Psoas muscle (tissue), 8 donors: ENCODE data around the gene PRR23E. TPM values are rescaled to one million over a fixed set of nuclear protein-coding genes. Genes with fewer than 3 reads are reported as not detected.

ENCODE experiments used
- ATAC-seq, 4 donors: fragments of 200-7000 bp; cut with Tn5 transposase; one replicate each; pipeline ENCODE4 v1.9.1; 2020; ENCODE audit warnings: moderate library complexity in 3 of 4, mild to moderate bottlenecking in 2 of 4
- DNase-seq, 2 donors: peaks; one replicate each; pipeline ENCODE4 v3.0.0-alpha.2; 2020
- H3K27ac ChIP-seq: fragments of 200-600 bp; one replicate; pipeline ENCODE4 v1.8.0; 2022
- H3K27me3 ChIP-seq, 3 donors: fragments of 200-600 bp in 1 of 3; one replicate each; pipeline versions ENCODE4 v1.6.1 to v1.8.0; 2013 to 2022; ENCODE audit warnings: low read length in 2 of 3, mild to moderate bottlenecking in 2 of 3, moderate library complexity in 1 of 3; ENCODE audit not compliant: insufficient read depth in 3 of 3
- H3K36me3 ChIP-seq, 2 donors: fragments of 200-600 bp in 1 of 2; one replicate each; pipeline versions ENCODE4 v1.6.1 to v1.8.0; 2013 to 2022; ENCODE audit warnings: low read depth in 1 of 2, mild to moderate bottlenecking in 1 of 2, moderate library complexity in 1 of 2; ENCODE audit not compliant: insufficient read depth in 1 of 2
- H3K4me1 ChIP-seq: fragments of 200-600 bp; one replicate; pipeline ENCODE4 v1.8.0; 2022
- H3K4me3 ChIP-seq: fragments of 200-600 bp; one replicate; pipeline ENCODE4 v1.8.0; 2022; ENCODE audit warnings: mild to moderate bottlenecking
- H3K9me3 ChIP-seq: fragments of 200-600 bp; one replicate; pipeline ENCODE4 v1.8.0; 2022
- WGBS, 3 donors: extraction: QIAGEN DNeasy Blood & Tissue Kit; methylation state at CpG; one replicate each; pipeline versions ENCODE4 v1.1.6 to v1.1.7; 2013; 5-methylcytosine and 5-hydroxymethylcytosine counted together
- intact Hi-C, 2 donors: fragments of 100-400 bp; cut with DNase I; formaldehyde crosslinking; loops; one replicate each; pipeline versions ENCODE4 v1.11.0 to v1.14.2; 2022
- polyA plus RNA-seq, 3 donors: library from polyadenylated mRNA; stranded (reverse); fragments of 200-250 nt; gene quantifications; one replicate each; pipeline ENCODE4 v1.2.3, GENCODE V29; 2013
- total RNA-seq, 4 donors: library from RNA; stranded (reverse); fragmentation: NEBNext Ultra II Directional in 2 of 4; extraction: Animal tissue kit (Norgen Biotek cat#: 25700) in 2 of 4; gene quantifications; one replicate each; pipeline versions ENCODE4 v1.2.1 to v1.2.4, GENCODE V29; 2021 to 2023
- TF ChIP-seq, protein P1 (sequence below): fragments of 200-600 bp; IDR thresholded peaks from one replicate; pipeline ENCODE4 v1.8.0; 2022; ENCODE audit warnings: antibody characterized with exemption
- donor health status: healthy with polysubstance abuse.
- donor health status: DM: no; HTN: no; CAD: no; lungs with moderate emphysema.
- donor health status: Bipolar disorder and iron deficiency.
- donor health status: healthy.
- donor health status: DM: yes; HTN: yes; CAD: no.
- donor health status: DM: no; HTN: no; CAD: no.
- donor health status: DM: no; HTN: no; CAD: no.
- donor health status: DM: yes; HTN: yes; CAD: no.

PRR23E gene
- total and polyA plus RNA-seq, 7 donors: not detected

DNA sequence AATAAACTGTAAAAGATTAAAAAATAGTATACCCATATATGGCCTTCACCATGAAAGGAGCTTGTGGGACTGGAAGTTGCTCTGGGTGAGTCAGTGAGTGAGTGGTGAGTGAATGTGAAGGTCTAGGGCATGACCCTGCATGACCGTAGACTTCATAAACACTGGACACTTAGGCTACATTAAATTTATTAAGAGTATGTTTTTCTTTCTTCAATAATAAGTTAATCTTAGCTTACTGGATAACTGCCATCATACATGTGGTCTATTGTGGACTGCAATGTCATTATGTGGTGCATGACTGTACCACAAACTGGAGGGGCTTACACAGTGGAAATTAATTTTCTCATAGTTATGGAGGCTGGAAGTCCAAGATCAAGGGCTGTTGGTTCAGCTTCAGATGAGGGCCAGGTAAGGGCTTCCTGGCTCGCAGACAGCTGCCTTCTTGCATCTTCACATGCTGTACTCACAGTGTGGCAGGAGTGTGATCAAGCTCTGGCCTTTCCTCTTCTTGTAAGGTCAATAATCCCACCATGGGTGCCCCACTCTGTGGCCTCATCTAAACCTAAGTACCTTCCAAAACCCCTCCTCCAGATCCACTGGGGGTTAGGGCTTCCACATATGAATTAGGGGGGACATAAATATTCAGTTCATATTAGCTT, 40.8 kb upstream of the PRR23E start:
- intact Hi-C loops: no loop called here
- Histone ChIP-seq H3K27ac (no peak overlapping the region), H3K4me3 (no peak overlapping the region), H3K9me3 (no peaks in the 10 kb centered on the region), H3K36me3 (no peaks in the 10 kb centered on the region), H3K27me3 (peaks cover 0 to 9% (median 0%) of the 10 kb centered on the region in 3 donors), H3K4me1 (no peaks in the 10 kb centered on the region)
- WGBS, 3 donors: 83 to 90% (median 84%) methylated on average over 2 of the region's 2 CpGs
- TF ChIP-seq, protein P1, sequence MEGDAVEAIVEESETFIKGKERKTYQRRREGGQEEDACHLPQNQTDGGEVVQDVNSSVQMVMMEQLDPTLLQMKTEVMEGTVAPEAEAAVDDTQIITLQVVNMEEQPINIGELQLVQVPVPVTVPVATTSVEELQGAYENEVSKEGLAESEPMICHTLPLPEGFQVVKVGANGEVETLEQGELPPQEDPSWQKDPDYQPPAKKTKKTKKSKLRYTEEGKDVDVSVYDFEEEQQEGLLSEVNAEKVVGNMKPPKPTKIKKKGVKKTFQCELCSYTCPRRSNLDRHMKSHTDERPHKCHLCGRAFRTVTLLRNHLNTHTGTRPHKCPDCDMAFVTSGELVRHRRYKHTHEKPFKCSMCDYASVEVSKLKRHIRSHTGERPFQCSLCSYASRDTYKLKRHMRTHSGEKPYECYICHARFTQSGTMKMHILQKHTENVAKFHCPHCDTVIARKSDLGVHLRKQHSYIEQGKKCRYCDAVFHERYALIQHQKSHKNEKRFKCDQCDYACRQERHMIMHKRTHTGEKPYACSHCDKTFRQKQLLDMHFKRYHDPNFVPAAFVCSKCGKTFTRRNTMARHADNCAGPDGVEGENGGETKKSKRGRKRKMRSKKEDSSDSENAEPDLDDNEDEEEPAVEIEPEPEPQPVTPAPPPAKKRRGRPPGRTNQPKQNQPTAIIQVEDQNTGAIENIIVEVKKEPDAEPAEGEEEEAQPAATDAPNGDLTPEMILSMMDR: no peak
- DNase-seq (no peak), ATAC-seq (peak in 1 of 4 donors; percentile 49)

DNA sequence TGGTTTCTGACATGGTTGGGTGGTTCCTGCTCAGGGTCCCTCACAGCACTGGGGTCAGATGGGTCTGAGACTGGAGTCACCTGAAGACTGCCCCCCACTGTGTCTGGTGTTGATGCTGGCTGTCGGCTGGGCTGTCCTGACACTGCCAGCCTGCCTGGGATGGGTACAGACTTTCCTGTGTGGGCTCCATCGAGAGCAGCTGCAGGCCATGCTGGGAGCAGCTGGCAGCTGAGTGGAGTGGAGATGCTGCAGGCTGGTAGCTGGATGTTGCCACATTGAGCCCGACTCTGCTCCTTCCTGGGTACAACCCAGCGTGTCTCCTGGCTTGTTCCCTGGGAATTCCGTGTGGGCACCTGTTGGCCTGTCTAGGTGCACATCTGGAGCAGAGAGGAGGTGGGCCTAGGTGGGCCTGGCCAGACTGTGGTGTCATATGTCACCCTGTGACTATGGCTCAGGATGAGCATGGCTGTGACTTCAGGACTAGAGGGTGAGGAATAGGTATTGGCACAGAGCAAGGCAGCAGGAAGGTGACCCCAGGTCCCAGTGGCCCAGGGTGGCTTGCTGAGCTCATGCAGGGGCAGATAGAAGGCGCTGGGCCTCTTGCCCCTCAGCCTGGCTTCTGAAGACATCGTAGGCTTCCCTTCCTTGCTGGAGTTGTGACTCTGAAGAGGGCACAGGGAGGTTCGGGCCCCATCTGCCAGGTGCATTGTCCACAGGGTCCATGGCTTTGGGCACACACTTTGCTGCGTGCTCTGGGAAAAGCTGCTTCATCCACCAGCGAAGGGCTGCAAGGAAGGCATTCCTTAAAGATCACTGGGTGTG, 40.0 kb upstream of the PRR23E start:
- ATAC-seq (no peak), DNase-seq (no peak)
- Histone ChIP-seq H3K9me3 (no peaks in the 10 kb centered on the region), H3K4me1 (no peaks in the 10 kb centered on the region), H3K27ac (no peak overlapping the region), H3K4me3 (no peak overlapping the region), H3K27me3 (peaks cover 0 to 16% (median 0%) of the 10 kb centered on the region in 3 donors), H3K36me3 (no peaks in the 10 kb centered on the region)
- intact Hi-C loops: no loop called here
- 67 to 77% (median 67%) methylated on average over 10 of the region's 10 CpGs for WGBS, 3 donors
- TF ChIP-seq, protein P1: no peak

DNA sequence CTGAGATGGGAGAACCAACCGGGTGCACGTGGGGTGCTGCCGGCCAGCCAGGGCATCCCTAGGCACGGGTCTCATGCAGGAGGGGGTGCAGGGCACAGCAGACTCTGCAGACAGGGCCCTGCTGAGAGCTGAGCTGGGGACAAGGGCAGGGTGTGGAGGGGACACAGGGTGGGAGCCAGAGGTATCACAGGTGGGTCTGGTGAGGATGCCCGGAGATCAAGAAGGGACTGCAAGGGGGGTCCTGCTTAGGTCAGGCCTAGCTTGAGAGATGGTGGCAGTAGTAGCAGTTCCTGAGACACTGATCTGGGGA, 39.5 kb upstream of the PRR23E start:
- Histone ChIP-seq H3K27me3 (peaks cover 0 to 16% (median 2%) of the 10 kb centered on the region in 3 donors), H3K27ac (no peak overlapping the region), H3K4me1 (no peaks in the 10 kb centered on the region), H3K36me3 (no peaks in the 10 kb centered on the region), H3K9me3 (no peaks in the 10 kb centered on the region), H3K4me3 (no peak overlapping the region)
- ATAC-seq (no peak), DNase-seq (peak in 1 of 2 donors; percentile 35)
- intact Hi-C loops: no loop called here
- TF ChIP-seq, protein P1: no peak
- 73 to 82% (median 75%) methylated on average over 5 of the region's 5 CpGs for WGBS, 3 donors

DNA sequence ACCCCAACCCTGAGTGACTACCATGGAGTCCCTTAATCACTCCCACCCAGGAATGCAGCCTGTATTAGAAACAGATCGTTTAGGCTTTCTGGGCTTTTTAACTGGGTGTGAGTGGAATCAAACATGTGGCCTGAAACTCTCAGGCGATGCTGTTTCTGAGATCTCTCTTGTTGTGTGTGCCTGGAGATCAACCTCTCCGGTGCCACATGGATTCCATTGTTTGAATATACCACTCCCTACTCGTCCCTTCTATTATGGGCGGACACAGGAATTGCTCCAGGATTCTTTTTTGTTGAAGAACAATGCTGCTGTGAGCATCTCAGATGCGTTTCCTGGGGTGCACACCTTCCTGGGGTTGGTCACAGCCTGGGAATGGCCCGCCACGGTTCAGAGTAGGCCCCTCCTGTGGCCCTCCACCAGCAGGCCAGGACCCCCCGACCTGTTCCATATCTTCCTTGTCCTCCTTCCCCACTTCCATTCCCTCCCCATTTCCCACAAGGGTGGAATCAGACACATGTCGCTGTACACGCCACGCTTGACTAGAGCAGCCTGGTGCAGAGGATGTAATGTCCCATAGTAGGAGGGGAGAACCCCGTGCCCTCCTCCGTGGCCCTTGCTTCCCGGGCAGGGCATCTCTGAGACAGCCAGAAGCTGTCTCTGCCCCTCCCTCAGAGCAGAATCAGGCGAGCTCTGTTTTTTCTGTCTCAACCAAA, 36.4 kb upstream of the PRR23E start:
- ATAC-seq (no peak), DNase-seq (no peak)
- Histone ChIP-seq H3K4me3 (no peak overlapping the region), H3K27me3 (peaks cover 0 to 16% (median 2%) of the 10 kb centered on the region in 3 donors), H3K4me1 (no peaks in the 10 kb centered on the region), H3K27ac (no peak overlapping the region), H3K9me3 (no peaks in the 10 kb centered on the region), H3K36me3 (no peaks in the 10 kb centered on the region)
- 52 to 57% (median 56%) methylated on average over 16 of the region's 16 CpGs for WGBS, 3 donors
- TF ChIP-seq, protein P1: no peak
- intact Hi-C loops: no loop called here
